ENCODE data around the gene FBLN7. TPM values are rescaled to one million over a fixed set of nuclear protein-coding genes. Genes with fewer than 3 reads are reported as not detected.

FBLN7 gene
- total and polyA plus RNA-seq, 2 experiments from 2014 or later: 0.11 to 1.6 TPM

GRCh38 chr2:112157472-112157871 is 19.3 kb downstream of the FBLN7 start:
- Histone ChIP-seq H3K4me2 (ENCODE audit: unreplicated experiment) (no peak overlapping the region), H3K27ac (no peak overlapping the region), H3K9me2 (ENCODE audit: insufficient read depth) (no peaks in the 10 kb centered on the region), H3K4me3 (no peak overlapping the region), H3K9me3 (ENCODE audit: low read depth) (no peaks in the 10 kb centered on the region), H3K36me3 (ENCODE audit: low read depth) (no peaks in the 10 kb centered on the region), H3K9ac (no peak overlapping the region), H2AFZ (no peak overlapping the region), H3F3A (ENCODE audit: insufficient read depth) (no peaks in the 10 kb centered on the region), H3K27me3 (replicated peaks; ENCODE audit: insufficient read depth) (no peaks in the 10 kb centered on the region), H3K4me1 (ENCODE audit: insufficient read depth) (no peaks in the 10 kb centered on the region), H3K79me2 (ENCODE audit: insufficient read depth) (no peaks in the 10 kb centered on the region), H4K20me1 (ENCODE audit: insufficient read depth) (no peaks in the 10 kb centered on the region)
- DNase-seq: no peak
- in situ Hi-C loops (cut with MboI): no loop called here
- WGBS, 2 experiments (ENCODE audit: low coverage in 1 of 2, low lambda C conversion rate in 2 of 2, missing lambda C conversion rate in 2 of 2): 61 to 68% methylated on average over 3 of the region's 3 CpGs
- TF ChIP-seq EZH2 (IDR thresholded peaks at IDR 0.05; ENCODE audit: insufficient read depth, poor library complexity, severe bottlenecking) (no peak), EZH2phosphoT487 (IDR thresholded peaks at IDR 0.05; ENCODE audit: insufficient read depth, low read depth) (no peak)

GRCh38 chr2:112159454-112159921 is 21.3 kb downstream of the FBLN7 start:
- no peak for DNase-seq
- no peaks in the 10 kb centered on the region for H3K27me3 ChIP-seq (replicated peaks; ENCODE audit: insufficient read depth)
- H3K27ac ChIP-seq: no peak overlapping the region
- in situ Hi-C loops (cut with MboI): no loop called here
- H3K4me2 ChIP-seq (ENCODE audit: unreplicated experiment): no peak overlapping the region
- no peak overlapping the region for H3K9ac ChIP-seq
- no peak overlapping the region for H2AFZ ChIP-seq
- TF ChIP-seq EZH2phosphoT487 (IDR thresholded peaks at IDR 0.05; ENCODE audit: insufficient read depth, low read depth) (no peak), EZH2 (IDR thresholded peaks at IDR 0.05; ENCODE audit: insufficient read depth, poor library complexity, severe bottlenecking) (no peak)
- no peaks in the 10 kb centered on the region for H3K79me2 ChIP-seq (ENCODE audit: insufficient read depth)
- no peaks in the 10 kb centered on the region for H3K4me1 ChIP-seq (ENCODE audit: insufficient read depth)
- WGBS, 2 experiments (ENCODE audit: low coverage in 1 of 2, low lambda C conversion rate in 2 of 2, missing lambda C conversion rate in 2 of 2): 95 to 96% methylated on average over 23 to 31 of the region's 31 CpGs
- no peaks in the 10 kb centered on the region for H4K20me1 ChIP-seq (ENCODE audit: insufficient read depth)
- no peak overlapping the region for H3K4me3 ChIP-seq
- H3K9me3 ChIP-seq (ENCODE audit: low read depth): no peaks in the 10 kb centered on the region
- H3F3A ChIP-seq (ENCODE audit: insufficient read depth): no peaks in the 10 kb centered on the region
- no peaks in the 10 kb centered on the region for H3K36me3 ChIP-seq (ENCODE audit: low read depth)
- no peaks in the 10 kb centered on the region for H3K9me2 ChIP-seq (ENCODE audit: insufficient read depth)

GRCh38 chr2:112160283-112161250 is 22.4 kb downstream of the FBLN7 start:
- Histone ChIP-seq H3K27ac (no peak overlapping the region), H3F3A (ENCODE audit: insufficient read depth) (no peaks in the 10 kb centered on the region), H4K20me1 (ENCODE audit: insufficient read depth) (no peaks in the 10 kb centered on the region), H3K79me2 (ENCODE audit: insufficient read depth) (no peaks in the 10 kb centered on the region), H2AFZ (no peak overlapping the region), H3K4me3 (no peak overlapping the region), H3K9ac (no peak overlapping the region), H3K27me3 (replicated peaks; ENCODE audit: insufficient read depth) (no peaks in the 10 kb centered on the region), H3K9me3 (ENCODE audit: low read depth) (no peaks in the 10 kb centered on the region), H3K36me3 (ENCODE audit: low read depth) (no peaks in the 10 kb centered on the region), H3K4me2 (ENCODE audit: unreplicated experiment) (no peak overlapping the region), H3K4me1 (ENCODE audit: insufficient read depth) (no peaks in the 10 kb centered on the region), H3K9me2 (ENCODE audit: insufficient read depth) (no peaks in the 10 kb centered on the region)
- WGBS, 2 experiments (ENCODE audit: low coverage in 1 of 2, low lambda C conversion rate in 2 of 2, missing lambda C conversion rate in 2 of 2): 79 to 93% methylated on average over 27 to 47 of the region's 52 CpGs
- no peak for TF ChIP-seq EZH2 (IDR thresholded peaks at IDR 0.05; ENCODE audit: insufficient read depth, poor library complexity, severe bottlenecking)
- TF ChIP-seq EZH2phosphoT487 (IDR thresholded peaks at IDR 0.05; ENCODE audit: insufficient read depth, low read depth): no peak
- no peak for DNase-seq
- in situ Hi-C loops (cut with MboI): no loop called here

- TF ChIP-seq EZH2phosphoT487 (IDR thresholded peaks at IDR 0.05; ENCODE audit: insufficient read depth, low read depth): no peak
- TF ChIP-seq EZH2 (IDR thresholded peaks at IDR 0.05; ENCODE audit: insufficient read depth, poor library complexity, severe bottlenecking): no peak
- Histone ChIP-seq H3F3A (ENCODE audit: insufficient read depth) (no peaks in the 10 kb centered on the region), H3K9me3 (ENCODE audit: low read depth) (no peaks in the 10 kb centered on the region), H3K27ac (no peak overlapping the region), H2AFZ (no peak overlapping the region), H3K4me1 (ENCODE audit: insufficient read depth) (no peaks in the 10 kb centered on the region), H3K4me2 (ENCODE audit: unreplicated experiment) (no peak overlapping the region), H3K27me3 (replicated peaks; ENCODE audit: insufficient read depth) (no peaks in the 10 kb centered on the region), H3K4me3 (no peak overlapping the region), H3K79me2 (ENCODE audit: insufficient read depth) (no peaks in the 10 kb centered on the region), H3K9me2 (ENCODE audit: insufficient read depth) (no peaks in the 10 kb centered on the region), H3K9ac (no peak overlapping the region), H3K36me3 (ENCODE audit: low read depth) (no peaks in the 10 kb centered on the region), H4K20me1 (ENCODE audit: insufficient read depth) (no peaks in the 10 kb centered on the region)
- no peak for DNase-seq
- WGBS, 2 experiments (ENCODE audit: low coverage in 1 of 2, low lambda C conversion rate in 2 of 2, missing lambda C conversion rate in 2 of 2): 94 to 96% methylated on average over 9 of the region's 9 CpGs
- in situ Hi-C loops (cut with MboI): no loop called here
Observed at GRCh38 chr2:112161431-112162145, 23.4 kb downstream of the FBLN7 start.
